ENCODE data around the gene CPOX.
A peak's percentile ranks its signal among the peaks of the same experiment; 100 is the strongest.

CPOX gene

GRCh38 chr3:98556164-98557130 lies 37.0 kb downstream of the CPOX start:
- peak overlapping the region; percentile 50 for H3K4me3 ChIP-seq (ENCODE audit: low read depth, low read length)
- TF ChIP-seq CTCF (IDR thresholded peaks at IDR 0.05; ENCODE audit: borderline replicate concordance, insufficient read depth, low read depth, low read length) = no peak

GRCh38 chr3:98555025-98555379 lies 38.4 kb downstream of the CPOX start:
- H3K4me3 ChIP-seq (ENCODE audit: low read depth, low read length) = peak overlapping the region; percentile 50
- no peak for TF ChIP-seq CTCF (IDR thresholded peaks at IDR 0.05; ENCODE audit: borderline replicate concordance, insufficient read depth, low read depth, low read length)

GRCh38 chr3:98554580-98554979 lies 38.8 kb downstream of the CPOX start:
- no peak for TF ChIP-seq CTCF (IDR thresholded peaks at IDR 0.05; ENCODE audit: borderline replicate concordance, insufficient read depth, low read depth, low read length)
- H3K4me3 ChIP-seq (ENCODE audit: low read depth, low read length) = peak overlapping the region; percentile 50

GRCh38 chr3:98553753-98554152 lies 39.7 kb downstream of the CPOX start:
- TF ChIP-seq CTCF (IDR thresholded peaks at IDR 0.05; ENCODE audit: borderline replicate concordance, insufficient read depth, low read depth, low read length) = no peak
- peak overlapping the region; percentile 50 for H3K4me3 ChIP-seq (ENCODE audit: low read depth, low read length)

- peak overlapping the region; percentile 50 for H3K4me3 ChIP-seq (ENCODE audit: low read depth, low read length)
- TF ChIP-seq CTCF (IDR thresholded peaks at IDR 0.05; ENCODE audit: borderline replicate concordance, insufficient read depth, low read depth, low read length) = no peak
Measured at GRCh38 chr3:98553021-98553563, 40.3 kb downstream of the CPOX start.

GRCh38 chr3:98552232-98553020 lies 41.0 kb downstream of the CPOX start:
- TF ChIP-seq CTCF (IDR thresholded peaks at IDR 0.05; ENCODE audit: borderline replicate concordance, insufficient read depth, low read depth, low read length) = no peak
- H3K4me3 ChIP-seq (ENCODE audit: low read depth, low read length) = peak overlapping the region; percentile 50

Measured in GM12875 (cell line).